Posterior vena cava (tissue), 2 donors: ENCODE measurements around the gene CCDC85A. TPM values are rescaled to one million over a fixed set of nuclear protein-coding genes. Genes with fewer than 3 reads are reported as not detected.

Experiments
- DNase-seq: peaks from one replicate; pipeline ENCODE4 v3.0.0-alpha.2; 2020; ENCODE audit warnings: low spot score
- intact Hi-C, 2 donors: fragments of 100-400 bp; cut with DNase I; formaldehyde crosslinking; loops; one replicate each; pipeline versions ENCODE4 v1.14.1 to v1.14.2; 2022 to 2023
- total RNA-seq, 2 donors: library from RNA; stranded (reverse); fragmentation: NEBNext Ultra II Directional; extraction: Animal tissue kit (Norgen Biotek cat#: 25700); gene quantifications; one replicate each; pipeline ENCODE4 v1.2.1, GENCODE V29; 2021
- donor health status: DM: yes; HTN: yes; CAD: no.
- donor health status: DM: yes; HTN: yes; CAD: no.

Gene CCDC85A
- total RNA-seq, 2 donors from 2014 or later = 2.8 to 3.1 TPM

DNA sequence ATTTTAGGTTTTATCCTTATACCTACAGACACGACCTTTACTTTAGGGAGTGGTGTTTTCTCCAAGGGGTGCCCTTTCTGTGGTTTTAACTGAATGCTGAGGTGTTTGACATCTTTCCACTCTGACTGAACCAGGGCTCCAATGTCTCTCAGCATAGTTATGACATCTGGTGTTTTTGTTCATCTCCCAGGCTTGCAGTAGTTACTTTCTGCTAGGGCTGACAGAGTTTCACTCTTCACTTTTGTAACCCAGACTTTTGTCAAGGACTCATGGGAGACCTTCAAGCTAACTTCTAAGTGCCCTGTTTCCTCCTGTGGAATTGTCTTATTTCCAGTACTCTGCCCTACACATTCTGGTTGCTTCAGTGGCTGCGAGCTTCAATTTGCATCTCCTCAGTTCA lies 103.1 kb downstream of the CCDC85A start:
- no peak for DNase-seq
- intact Hi-C loops = no loop called here

DNA sequence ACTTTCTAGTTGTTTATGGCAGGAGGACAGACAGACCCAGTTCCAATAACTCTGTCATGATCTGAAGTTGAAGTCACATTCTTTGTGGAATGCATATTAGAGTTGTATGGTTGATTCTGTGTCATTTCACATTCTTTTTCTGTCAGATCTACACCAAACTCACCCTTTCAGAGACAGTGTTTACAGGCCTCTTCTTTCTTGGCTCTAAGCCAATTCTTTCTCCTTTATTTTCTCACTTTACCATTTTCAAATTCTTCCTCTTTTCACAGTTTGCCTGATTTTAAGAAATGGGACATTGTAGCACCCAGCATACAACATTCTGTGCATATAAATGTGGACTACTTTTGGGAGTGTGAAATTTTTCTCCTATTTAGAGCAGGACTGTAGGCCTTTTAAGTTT lies 103.7 kb downstream of the CCDC85A start:
- intact Hi-C loops = no loop called here
- DNase-seq = no peak

DNA sequence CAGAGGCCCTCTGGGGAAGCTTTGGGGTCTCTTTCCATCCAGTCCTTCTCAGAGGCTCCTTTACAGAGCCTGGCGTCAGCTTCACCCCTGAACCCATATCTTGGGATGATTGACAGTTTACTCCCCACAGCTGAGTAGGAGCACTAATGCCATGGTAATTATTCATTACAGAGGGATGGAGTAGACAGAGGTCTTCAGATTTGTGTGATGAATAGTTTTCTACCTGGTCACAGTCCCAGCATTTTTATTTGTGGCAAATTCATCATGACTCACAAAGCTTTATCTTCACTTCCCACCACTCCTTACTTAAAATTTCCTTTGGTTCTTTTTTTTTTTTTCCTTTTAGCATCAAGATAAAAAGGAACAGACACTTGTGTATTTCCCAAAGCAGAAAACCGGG lies 104.2 kb downstream of the CCDC85A start:
- DNase-seq = no peak
- intact Hi-C loops = no loop called here

DNA sequence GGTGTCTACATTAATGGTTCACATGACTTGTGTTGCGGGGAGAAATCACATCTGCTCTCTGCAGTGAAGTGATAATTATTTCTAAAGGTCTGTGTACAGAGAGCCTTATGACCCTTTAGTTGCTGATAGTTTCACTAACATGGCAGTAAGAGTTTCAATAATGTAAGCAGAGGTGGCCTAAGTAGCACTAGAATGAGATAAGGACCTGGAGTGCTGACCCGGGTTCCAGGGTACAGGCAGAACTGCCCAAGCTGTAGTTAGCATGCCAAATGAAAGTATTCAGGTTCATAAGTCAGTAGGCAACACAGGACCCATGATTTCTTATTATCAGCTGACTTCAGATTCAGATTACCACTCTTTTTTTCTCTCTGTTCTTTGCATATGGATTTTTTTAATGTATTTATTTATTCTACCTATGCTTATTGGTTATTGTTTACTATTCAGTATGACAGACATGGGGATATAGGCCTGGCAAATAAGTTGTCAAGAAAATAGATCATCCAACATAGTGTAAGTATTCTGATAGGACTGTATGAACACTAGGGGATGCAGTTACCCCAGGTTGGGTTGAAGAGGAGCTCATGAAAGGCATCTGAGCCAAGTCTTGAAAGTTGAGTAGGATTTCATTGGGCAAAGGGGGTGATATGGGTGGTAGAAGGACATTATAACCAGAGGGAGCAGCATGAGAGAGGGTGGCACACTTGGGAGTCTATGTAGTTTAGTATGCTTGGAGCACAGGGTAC lies 105.2 kb downstream of the CCDC85A start:
- intact Hi-C loops = no loop called here
- DNase-seq = no peak

DNA sequence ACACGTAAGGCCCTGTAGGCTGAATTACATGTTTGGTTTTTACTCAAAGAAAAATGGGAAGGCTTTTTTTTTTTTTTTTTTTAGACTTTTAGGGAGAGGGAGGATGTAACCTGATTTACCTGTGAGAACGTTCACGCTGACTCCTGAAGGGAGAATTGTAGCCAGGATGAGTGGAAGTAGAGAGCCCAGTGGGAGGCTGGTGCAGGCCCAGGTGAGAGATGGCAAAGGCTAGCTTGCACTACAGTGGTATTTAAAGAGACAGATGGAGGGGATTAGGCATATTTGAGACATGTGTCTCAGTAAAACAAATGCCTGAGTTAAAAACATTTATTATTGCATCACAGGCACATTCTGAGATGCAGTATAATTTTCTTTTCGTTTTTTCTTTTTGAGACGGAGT lies 107.9 kb downstream of the CCDC85A start:
- intact Hi-C loops = no loop called here
- no peak for DNase-seq

DNA sequence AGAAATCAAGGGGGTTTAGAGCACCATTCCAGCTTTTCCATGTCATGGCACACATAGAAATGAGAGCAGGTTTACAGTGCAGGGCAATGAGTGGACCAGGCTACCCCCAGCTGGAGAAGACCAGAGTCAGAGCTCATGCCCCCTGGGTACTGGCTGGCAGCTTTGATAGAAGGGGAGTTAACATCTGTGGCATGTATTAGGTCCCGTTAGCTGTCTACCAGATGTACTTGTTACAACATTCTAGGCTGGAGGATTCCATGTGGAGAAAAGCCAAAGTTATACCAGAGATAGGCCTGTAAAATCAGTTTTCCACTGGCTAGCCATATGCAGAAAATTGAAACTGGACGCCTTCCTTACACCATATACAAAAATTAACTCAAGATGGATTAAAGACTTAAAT lies 109.2 kb downstream of the CCDC85A start:
- no peak for DNase-seq
- intact Hi-C loops = no loop called here

DNA sequence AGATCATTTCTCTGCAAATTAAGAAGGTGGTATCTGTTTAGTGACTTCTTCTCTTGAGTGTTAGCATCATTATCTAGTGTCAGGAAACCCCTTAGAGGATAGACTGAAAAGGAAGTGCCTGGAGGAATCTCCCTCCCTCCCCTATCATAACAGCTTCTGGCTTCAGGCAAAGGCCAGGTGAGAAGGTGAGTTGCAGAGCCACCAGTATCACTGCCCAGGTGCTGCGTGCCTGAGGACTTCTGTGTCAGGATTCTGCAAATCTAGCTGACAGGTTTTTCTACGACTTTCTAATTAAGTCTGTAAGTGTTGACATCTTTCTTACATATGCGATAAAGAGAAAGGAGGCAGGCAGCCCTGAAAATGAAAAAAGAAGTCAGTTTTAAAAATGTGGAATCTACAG lies 111.9 kb downstream of the CCDC85A start:
- intact Hi-C loops = no loop called here
- DNase-seq = no peak

DNA sequence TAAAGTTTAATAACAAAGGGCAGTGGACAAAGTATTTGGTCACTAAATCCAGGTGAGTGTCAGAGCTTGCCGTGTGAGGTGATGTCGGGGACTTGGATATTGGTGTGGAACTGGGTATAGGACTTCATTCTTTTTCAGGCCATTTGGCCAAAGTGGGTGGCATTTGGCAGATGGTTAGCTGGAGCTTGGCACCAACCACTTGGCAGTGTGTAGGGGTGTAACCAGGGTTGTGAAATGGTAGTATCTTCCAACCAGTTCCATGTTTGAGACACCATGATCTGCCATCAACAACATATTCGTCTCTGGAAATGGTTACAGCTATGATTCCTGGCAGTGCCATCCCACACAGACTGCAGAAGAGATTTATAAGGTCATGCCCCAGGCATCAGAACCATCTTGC lies 113.9 kb downstream of the CCDC85A start:
- DNase-seq = no peak
- intact Hi-C loops = no loop called here

DNA sequence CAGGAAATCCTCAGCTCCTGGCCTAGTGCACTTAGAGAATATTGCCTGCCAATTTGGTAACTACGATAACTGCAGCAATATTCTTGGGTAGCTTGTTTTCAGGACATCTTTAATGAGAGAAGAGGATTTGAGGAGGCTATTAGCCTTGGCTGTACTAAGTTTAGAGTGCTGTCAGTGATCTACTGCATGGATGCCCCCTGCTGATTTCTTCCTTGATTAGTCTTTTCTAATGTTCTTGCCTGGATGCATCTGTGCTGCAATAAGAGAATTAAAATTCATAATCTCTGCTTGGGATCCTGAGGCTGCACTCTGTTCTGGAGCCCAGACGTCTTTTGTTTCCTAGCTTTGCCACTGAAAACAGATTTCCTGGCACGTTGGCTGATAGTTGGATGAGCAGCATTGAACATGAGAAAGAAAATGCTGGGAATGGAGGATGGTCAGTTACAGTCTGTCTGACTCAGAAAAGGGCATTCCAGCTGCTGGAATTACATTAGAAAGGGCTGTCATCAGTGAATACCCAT lies 115.4 kb downstream of the CCDC85A start:
- DNase-seq = no peak
- intact Hi-C loops = no loop called here

DNA sequence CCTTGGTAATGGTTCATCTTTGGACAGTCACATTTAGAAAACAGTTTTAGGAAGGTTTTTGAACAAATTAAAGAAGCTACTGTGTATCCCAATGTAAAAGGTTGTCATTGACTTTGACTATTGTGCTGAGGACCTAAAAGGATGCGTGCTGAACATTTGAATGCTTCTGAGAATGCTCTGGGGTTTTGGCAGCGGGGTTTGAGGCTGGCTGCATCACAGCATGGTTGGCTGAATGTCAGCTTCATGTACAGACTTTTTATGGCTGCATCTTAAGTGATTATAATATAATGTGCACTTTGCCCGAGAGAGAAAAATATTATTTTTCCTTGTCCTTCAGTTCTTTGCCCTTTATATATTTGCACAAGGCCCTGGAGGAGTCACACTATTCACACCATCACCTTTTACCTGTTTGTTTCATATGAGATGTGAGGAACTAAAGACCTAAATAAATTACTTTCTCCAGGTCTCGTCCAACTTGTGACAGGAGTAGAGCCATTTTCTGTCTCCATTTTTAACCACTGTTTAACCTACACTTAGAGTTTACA lies 125.9 kb downstream of the CCDC85A start:
- DNase-seq = no peak
- intact Hi-C loops = no loop called here

DNA sequence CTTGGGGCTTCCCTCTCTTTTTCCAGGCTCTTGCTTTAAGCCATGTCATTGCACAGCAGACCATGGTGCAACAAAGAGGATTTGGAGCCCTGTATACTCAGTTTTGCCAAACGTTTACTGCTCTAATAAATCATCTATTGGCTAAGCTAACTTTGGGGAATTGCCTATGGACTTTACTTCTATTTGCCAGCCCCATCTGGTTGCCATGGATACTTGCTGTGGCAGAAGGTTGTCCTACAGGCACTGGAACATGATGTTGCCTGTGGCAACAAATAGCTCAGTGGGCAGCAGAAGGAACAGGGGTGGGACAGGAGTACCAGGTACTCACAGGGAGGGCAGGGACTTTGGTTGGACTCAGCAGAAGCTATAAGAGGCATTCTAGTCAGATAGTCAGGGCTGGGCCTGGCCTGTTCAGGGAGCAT lies 129.7 kb downstream of the CCDC85A start:
- DNase-seq = no peak
- intact Hi-C loops = no loop called here

DNA sequence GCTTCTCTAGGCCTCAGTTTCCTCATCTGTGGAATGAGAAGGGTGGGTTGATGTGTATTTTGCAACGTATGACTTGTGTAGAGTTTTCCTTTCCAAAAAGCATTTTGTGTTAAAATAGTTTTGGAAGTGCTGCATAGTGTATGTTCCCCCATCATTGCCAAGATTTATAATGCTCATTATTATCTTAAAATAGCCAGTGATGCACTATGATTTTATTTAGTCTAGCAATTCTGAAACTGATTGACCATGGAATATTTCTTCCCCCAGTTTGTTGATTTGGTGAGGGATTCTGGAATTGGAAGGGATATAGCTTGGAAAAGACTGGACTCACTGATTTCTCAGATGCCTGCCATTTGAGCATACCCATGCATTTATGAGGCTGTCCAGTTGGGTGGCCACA lies 130.6 kb downstream of the CCDC85A start:
- intact Hi-C loops = no loop called here
- DNase-seq = no peak

DNA sequence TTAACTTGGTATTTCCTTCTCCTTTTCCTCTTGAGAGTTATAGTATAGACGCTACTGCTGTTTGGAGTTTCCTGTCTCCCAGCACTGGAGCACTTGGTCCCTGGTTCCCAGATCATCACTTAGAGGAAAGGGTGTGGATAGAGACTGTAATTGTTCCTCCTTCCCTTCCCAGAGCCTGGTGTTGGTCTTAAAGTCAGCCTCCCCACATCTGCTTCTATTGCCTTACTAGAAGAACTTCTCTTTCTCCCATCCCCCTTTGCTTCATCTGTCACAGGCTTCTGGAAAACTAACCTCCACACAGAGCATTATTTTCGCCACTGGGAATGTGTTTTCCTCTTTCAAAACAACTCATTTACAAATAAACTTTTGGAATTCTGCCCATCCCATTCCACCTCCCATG lies 131.0 kb downstream of the CCDC85A start:
- no peak for DNase-seq
- intact Hi-C loops = no loop called here

DNA sequence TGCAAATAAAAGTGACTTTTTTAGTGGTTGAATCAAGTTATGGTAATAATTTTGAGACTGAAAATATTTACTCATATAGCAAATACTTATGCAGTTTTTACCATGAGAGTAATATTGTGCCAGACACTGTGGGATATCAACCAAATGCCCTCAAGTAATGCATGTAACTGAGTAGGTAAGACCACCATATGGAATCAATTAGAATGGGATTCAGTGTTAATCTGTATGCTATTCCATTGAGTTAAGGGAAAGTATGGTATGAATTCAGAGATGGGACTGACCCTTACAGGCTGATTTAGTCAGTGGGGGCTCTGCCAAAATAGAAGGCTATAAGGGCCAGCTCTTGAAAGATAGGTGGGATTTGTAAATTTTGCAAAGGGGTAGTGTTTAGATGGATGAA lies 131.6 kb downstream of the CCDC85A start:
- intact Hi-C loops = no loop called here
- DNase-seq = no peak

DNA sequence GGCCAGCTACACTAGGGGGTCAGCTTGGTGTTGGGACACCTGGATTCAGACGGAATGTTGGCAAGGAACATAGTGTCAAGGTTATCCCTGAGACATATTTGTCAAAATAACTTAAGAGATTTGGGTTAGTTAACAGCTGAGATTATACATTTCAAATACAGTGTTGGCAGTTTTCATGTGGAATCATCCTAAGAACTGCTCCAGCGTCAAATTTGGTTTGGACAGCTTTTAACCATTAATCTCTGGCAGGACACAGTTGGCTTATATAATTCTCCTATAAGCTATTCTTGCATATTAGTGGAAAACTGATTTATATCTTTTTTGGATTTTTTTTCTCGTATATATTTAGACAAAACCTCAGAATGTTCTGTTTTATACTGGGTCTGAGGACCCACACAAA lies 132.2 kb downstream of the CCDC85A start:
- intact Hi-C loops = no loop called here
- DNase-seq = no peak

DNA sequence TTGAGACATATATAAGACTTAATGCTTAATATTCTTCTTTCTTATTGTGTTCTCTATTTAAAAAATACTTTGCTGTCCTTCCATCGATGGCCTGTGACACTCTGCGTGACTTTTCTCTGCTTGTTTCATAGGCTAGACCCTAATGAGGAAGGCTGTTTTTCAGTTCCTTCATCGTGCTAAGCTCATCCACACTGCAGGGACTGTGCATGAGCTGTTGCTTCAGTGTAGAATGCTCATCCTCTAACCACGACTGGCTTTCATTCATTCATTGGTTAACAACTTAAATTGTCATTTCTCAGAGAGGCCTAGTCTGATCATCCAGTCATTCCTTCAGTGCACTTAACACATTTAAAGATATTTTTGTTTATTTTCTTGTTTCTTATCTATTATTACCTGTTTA lies 134.4 kb downstream of the CCDC85A start:
- no peak for DNase-seq
- intact Hi-C loops = no loop called here

DNA sequence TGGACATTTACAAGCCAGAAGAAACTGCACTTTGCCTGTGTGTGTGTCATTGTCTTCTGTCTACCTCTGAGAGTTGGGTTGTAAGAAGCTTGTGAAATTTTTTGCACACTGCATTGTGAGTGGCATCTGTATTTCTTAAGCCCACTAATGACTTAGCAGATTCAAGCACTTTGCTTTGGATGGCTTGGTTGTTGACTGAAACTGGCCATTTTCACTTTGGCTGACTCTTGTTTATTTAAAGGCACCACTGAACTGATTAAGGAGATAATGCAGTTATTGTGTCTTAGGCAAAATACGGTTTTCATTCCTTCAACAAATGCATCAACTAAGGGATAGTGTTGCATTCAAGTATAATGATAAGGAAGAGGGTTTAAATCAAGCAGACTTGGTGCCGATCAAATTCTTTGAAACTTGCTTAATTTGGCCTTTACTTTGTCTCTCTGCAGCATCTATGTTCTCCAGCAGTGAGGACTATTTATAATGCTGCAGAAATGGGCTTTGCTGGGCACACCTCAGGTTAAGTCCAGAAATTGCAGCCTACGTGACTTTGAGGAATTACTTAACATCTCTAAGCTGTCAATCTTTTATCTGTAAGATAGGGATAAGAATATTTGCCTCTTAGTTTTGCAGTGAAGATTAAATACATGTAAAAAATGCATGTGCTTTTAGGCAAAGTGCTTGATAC lies 142.0 kb downstream of the CCDC85A start:
- intact Hi-C loops = loop anchor here in 1 of 2 donors (1.0 kb wide), 1 partner anchor 14 kb away; no protein-coding TSS in a partner anchor
- DNase-seq = no peak

DNA sequence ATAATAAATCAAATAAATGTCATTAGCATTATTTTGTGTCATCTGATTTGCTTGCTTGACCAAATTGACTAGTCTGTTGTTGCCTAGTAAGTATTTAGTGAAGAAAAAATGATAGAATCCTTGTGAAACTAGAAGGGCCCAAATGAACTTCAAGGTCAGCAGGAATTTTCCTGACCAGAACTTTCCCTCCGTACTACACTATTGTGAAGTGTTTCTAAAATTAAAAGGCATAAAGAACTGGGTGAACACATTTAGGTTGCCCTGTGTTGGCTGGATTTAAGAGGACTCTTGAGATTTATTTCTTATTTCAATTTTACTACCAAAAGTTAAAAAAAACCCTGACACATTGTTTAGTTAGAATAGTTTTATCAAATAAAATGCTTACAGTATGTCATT lies 142.6 kb downstream of the CCDC85A start:
- intact Hi-C loops = loop anchor here in 1 of 2 donors (1.0 kb wide), 1 partner anchor 14 kb away; no protein-coding TSS in a partner anchor
- DNase-seq = no peak

DNA sequence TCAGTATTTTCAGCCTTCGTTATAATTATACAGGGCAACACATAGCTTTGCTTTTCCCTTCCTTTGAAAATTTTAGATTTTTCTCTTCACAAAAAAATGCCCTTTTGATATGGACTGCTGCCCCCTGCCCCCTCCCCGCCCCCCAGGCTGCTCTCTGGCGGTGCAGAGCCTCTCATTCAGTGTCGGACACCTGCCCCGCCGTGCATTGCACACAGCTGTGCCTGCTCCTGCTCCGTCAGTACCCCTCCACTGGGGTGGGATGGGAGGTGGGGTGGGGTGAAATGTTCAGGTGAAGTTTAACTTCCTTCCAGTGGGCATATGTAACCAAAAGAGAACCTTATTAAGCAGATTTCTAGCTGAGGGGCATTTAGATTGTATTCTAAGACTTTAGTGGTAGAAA lies 148.0 kb downstream of the CCDC85A start:
- intact Hi-C loops = no loop called here
- DNase-seq = no peak

DNA sequence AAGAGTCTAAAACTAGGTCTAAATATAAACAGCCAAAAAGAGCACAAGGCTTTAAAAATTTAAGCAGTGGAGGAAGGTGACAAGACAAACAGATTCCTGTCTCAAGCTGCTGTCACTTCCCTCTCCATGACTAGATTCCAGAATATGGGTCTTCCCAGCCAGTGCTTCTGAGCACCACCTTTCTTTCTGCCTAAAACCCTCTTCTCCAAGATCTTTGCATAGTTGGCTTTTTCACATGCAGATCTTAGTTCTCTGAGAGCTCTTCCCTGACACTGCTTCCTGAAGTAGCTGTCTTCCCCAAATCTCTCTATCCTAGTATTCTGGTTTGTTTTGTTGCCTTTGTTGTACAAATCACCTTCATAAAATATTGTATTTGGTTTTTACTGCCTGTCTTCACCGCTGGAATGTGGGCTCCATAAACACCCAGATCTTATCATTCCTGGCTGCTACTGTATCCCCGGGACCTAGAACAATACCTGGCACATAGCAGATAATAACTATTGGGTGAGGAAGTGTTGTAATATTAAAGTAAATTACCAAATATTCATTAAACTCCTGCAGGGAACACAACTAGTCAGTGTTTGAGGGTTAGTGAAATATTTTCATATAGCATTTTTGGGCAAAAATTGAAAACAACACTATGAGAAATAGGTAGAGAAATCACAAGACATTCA lies 150.2 kb downstream of the CCDC85A start:
- intact Hi-C loops = no loop called here
- no peak for DNase-seq
